HCT116 (cell line): ENCODE data around the gene SLC25A12. TPM values are rescaled to one million over a fixed set of nuclear protein-coding genes. Genes with fewer than 3 reads are reported as not detected.

Source experiments
- ATAC-seq: fragments of 200-7000 bp; cut with Tn5 transposase; 2 replicates; pipeline ENCODE4 v1.9.1; 2020; ENCODE audit warnings: mild to moderate bottlenecking, moderate library complexity
- BruUV-seq: library from RNA; stranded (reverse); fragments of 400-500 nt; replicated peaks from 2 replicates; lab custom pipeline; 2021; lab: Mats Ljungman, UMichigan
- CTCF ChIA-PET: fragments of 300-600 bp; sonication (Branson Sonifier 250); formaldehyde crosslinking; loops from one replicate; lab custom pipeline; 2021; ENCODE audit warnings: antibody characterized with exemption; lab: Charles Lee
- POLR2A ChIA-PET: fragments of 300-600, 350-600 bp; sonication (Branson Sonifier 250); formaldehyde crosslinking; loops from one replicate; lab custom pipeline; 2021; ENCODE audit warnings: antibody characterized with exemption; lab: Charles Lee
- RAD21 ChIA-PET, 2 experiments: fragments of 300-600 bp; sonication (Branson Sonifier 250); formaldehyde crosslinking; loops; one replicate each; lab custom pipeline; 2023; ENCODE audit warnings: low total read pairs in 2 of 2; ENCODE audit not compliant: uncharacterized antibody in 2 of 2, unreplicated experiment in 2 of 2, low non-redundant PET in 1 of 2; lab: Charles Lee
- DNase-seq: peaks from one replicate; pipeline ENCODE4 v3.0.0-alpha.2; 2010; ENCODE audit warnings: low read depth, low spot score
- H2AFZ ChIP-seq: fragments of 200-600 bp; shearing (Covaris generic), sonication (generic); 2 replicates; pipeline ENCODE4 v1.6.1; 2017; ENCODE audit warnings: low read depth, mixed run types, mixed read lengths, antibody characterized with exemption, low read length; ENCODE audit not compliant: poor library complexity, severe bottlenecking
- H3K27ac ChIP-seq: 2 replicates; pipeline ENCODE4 v1.5.1; 2012; ENCODE audit warnings: low read depth, low read length
- H3K27me3 ChIP-seq: fragments of 200-600 bp; sonication (generic); 2 replicates; pipeline ENCODE4 v1.6.1; 2016; ENCODE audit warnings: mixed run types, low read length, mixed read lengths; ENCODE audit not compliant: insufficient read depth
- H3K36me3 ChIP-seq, 2 experiments: fragments of 200-500 bp in 1 of 2; fragments of 200-600 bp in 1 of 2; sonication (Bioruptor generic) in 1 of 2; sonication (generic) in 1 of 2; 2 replicates each; pipeline versions ENCODE4 v1.5.1 to v1.6.1; 2014 to 2016; ENCODE audit warnings: low read length in 2 of 2, inconsistent platforms in 1 of 2, mixed read lengths in 1 of 2, mixed run types in 1 of 2; ENCODE audit not compliant: insufficient read depth in 2 of 2, control insufficient read depth in 1 of 2
- H3K4me1 ChIP-seq, 2 experiments: fragments of 200-600 bp in 1 of 2; sonication (generic) in 1 of 2; 2 replicates each; pipeline versions ENCODE4 v1.5.1 to v1.6.1; 2012 to 2017; ENCODE audit warnings: low read length in 2 of 2, inconsistent platforms in 1 of 2, mild to moderate bottlenecking in 1 of 2, mixed read lengths in 1 of 2, mixed run types in 1 of 2, moderate library complexity in 1 of 2; ENCODE audit not compliant: insufficient read depth in 2 of 2, control insufficient read depth in 1 of 2
- H3K4me2 ChIP-seq: fragments of 200-600 bp; sonication (generic); 2 replicates; pipeline ENCODE4 v1.6.1; 2017; ENCODE audit warnings: mixed run types, low read length, mixed read lengths
- H3K4me3 ChIP-seq, 2 experiments: fragments of 200-600 bp in 1 of 2; sonication (generic) in 1 of 2; replicated peaks in 1 of 2; 2 replicates each; pipeline ENCODE4 v1.5.1; 2011 to 2016; ENCODE audit warnings: low read length in 2 of 2, control low read depth in 1 of 2, low read depth in 1 of 2, mild to moderate bottlenecking in 1 of 2, mixed read lengths in 1 of 2, mixed run types in 1 of 2
- H3K79me2 ChIP-seq: fragments of 200-600 bp; sonication (generic); 2 replicates; pipeline ENCODE4 v1.6.1; 2017; ENCODE audit warnings: mild to moderate bottlenecking, mixed run types, low read length, moderate library complexity, mixed read lengths; ENCODE audit not compliant: insufficient read depth
- H3K9ac ChIP-seq: fragments of 200-600 bp; sonication (generic); 2 replicates; pipeline ENCODE4 v1.6.1; 2016; ENCODE audit warnings: low read length, mixed read lengths
- H3K9me2 ChIP-seq: fragments of 200-600 bp; sonication (generic), shearing (Covaris generic); 2 replicates; pipeline ENCODE4 v1.6.1; 2017; ENCODE audit warnings: mixed run types, mild to moderate bottlenecking, moderate library complexity; ENCODE audit not compliant: insufficient read depth
- H3K9me3 ChIP-seq, 2 experiments: fragments of 200-500 bp in 1 of 2; fragments of 200-600 bp in 1 of 2; sonication (Bioruptor generic) in 1 of 2; sonication (generic) in 1 of 2; 2 replicates each; pipeline ENCODE4 v1.6.1; 2014 to 2017; ENCODE audit warnings: low read length in 2 of 2, mixed read lengths in 2 of 2, inconsistent platforms in 1 of 2, low read depth in 1 of 2, mild to moderate bottlenecking in 1 of 2, mixed run types in 1 of 2, moderate library complexity in 1 of 2; ENCODE audit not compliant: control insufficient read depth in 1 of 2, insufficient read depth in 1 of 2
- H4K20me1 ChIP-seq: fragments of 200-600 bp; sonication (generic), shearing (Covaris generic); 2 replicates; pipeline ENCODE4 v1.6.1; 2017; ENCODE audit warnings: mixed run types, mild to moderate bottlenecking, moderate library complexity; ENCODE audit not compliant: insufficient read depth
- FOSL1 ChIP-seq: IDR thresholded peaks from 2 replicates; pipeline ENCODE4 v1.6.1; 2012; ENCODE audit warnings: low read depth
- POLR2A ChIP-seq: IDR thresholded peaks from 2 replicates; pipeline ENCODE4 v1.7.0; 2011; ENCODE audit warnings: borderline replicate concordance; ENCODE audit not compliant: insufficient read depth, insufficient read length; ENCODE audit errors: extremely low read depth
- SIN3A ChIP-seq: IDR thresholded peaks from 2 replicates; pipeline ENCODE4 v1.6.1; 2012; ENCODE audit warnings: low read depth
- SRF ChIP-seq: IDR thresholded peaks from 2 replicates; pipeline ENCODE4 v1.6.1; 2012; ENCODE audit warnings: low read depth
- TCF7L2 ChIP-seq: IDR thresholded peaks from 2 replicates; pipeline ENCODE4 v1.7.0; 2011; ENCODE audit warnings: borderline replicate concordance, inconsistent platforms; ENCODE audit not compliant: insufficient read depth, insufficient read length; ENCODE audit errors: extremely low read depth
- YY1 ChIP-seq: IDR thresholded peaks from 2 replicates; pipeline ENCODE4 v1.6.1; 2011; ENCODE audit warnings: low read length, low read depth, moderate library complexity, mild to moderate bottlenecking; ENCODE audit not compliant: insufficient replicate concordance; ENCODE audit errors: extremely low read depth
- ZBTB33 ChIP-seq: IDR thresholded peaks from 2 replicates; pipeline ENCODE4 v1.6.1; 2011; ENCODE audit warnings: mild to moderate bottlenecking, low read length, moderate library complexity; ENCODE audit not compliant: insufficient replicate concordance; ENCODE audit errors: extremely low read depth
- ZNF274 ChIP-seq: fragments of 200-500 bp; sonication (Bioruptor generic); IDR thresholded peaks from 2 replicates; pipeline ENCODE4 v1.6.1; 2014; ENCODE audit warnings: mild to moderate bottlenecking, low read depth, low read length, inconsistent platforms
- intact Hi-C: fragments of 100-400 bp; cut with micrococcal nuclease; formaldehyde crosslinking; loops from 2 replicates; pipeline ENCODE4 v1.10.0; 2022
- total RNA-seq: library from RNA; stranded (reverse); gene quantifications from one replicate; pipeline ENCODE4 v1.2.1, GENCODE V29; 2021; ENCODE audit not compliant: unreplicated experiment
- TF ChIP-seq, protein P1 (sequence below): IDR thresholded peaks from 2 replicates; pipeline ENCODE4 v1.6.1; 2012
- TF ChIP-seq, protein P2 (sequence below), 3 experiments: fragments of 200-600 bp in 1 of 3; sonication (generic) in 1 of 3; IDR thresholded peaks in 2 of 3; conservative IDR thresholded peaks in 1 of 3; 2 replicates each; pipeline ENCODE4 v1.5.1; 2012 to 2017; ENCODE audit warnings: low read depth in 2 of 3, low read length in 2 of 3, antibody characterized with exemption in 1 of 3, borderline replicate concordance in 1 of 3, control low read depth in 1 of 3, mild to moderate bottlenecking in 1 of 3, mixed read lengths in 1 of 3, mixed run types in 1 of 3, moderate library complexity in 1 of 3; ENCODE audit not compliant: insufficient read depth in 1 of 3

Gene SLC25A12
- total RNA-seq, 1 experiment from 2014 or later = 16.0 TPM

- no TSS peak for BruUV-seq
- Histone ChIP-seq H3K9me2 (no peaks in the 10 kb centered on the region), H3K27ac (no peak overlapping the region), H3K36me3 (peaks cover 25 to 37% of the 10 kb centered on the region in 2 experiments), H3K79me2 (no peaks in the 10 kb centered on the region), H3K27me3 (no peaks in the 10 kb centered on the region), H3K9ac (no peak overlapping the region), H3K9me3 (no peaks in the 10 kb centered on the region), H3K4me2 (no peak overlapping the region), H2AFZ (no peak overlapping the region), H3K4me3 (no peak overlapping the region), H4K20me1 (no peaks in the 10 kb centered on the region), H3K4me1 (no peaks in the 10 kb centered on the region)
- RAD21 ChIA-PET = no interaction called here
- intact Hi-C loops = no loop called here
- POLR2A ChIA-PET = no interaction called here
- CTCF ChIA-PET = no interaction called here
- TF ChIP-seq, protein P1, sequence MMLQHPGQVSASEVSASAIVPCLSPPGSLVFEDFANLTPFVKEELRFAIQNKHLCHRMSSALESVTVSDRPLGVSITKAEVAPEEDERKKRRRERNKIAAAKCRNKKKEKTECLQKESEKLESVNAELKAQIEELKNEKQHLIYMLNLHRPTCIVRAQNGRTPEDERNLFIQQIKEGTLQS = no peak
- ATAC-seq = no peak
- DNase-seq = no peak
Measured at GRCh38 chr2:171837736-171838135, 56.3 kb downstream of the SLC25A12 start.

- peaks cover 25 to 48% of the 10 kb centered on the region in 2 experiments for H3K36me3 ChIP-seq
- H2AFZ ChIP-seq = no peak overlapping the region
- no peak overlapping the region for H3K4me3 ChIP-seq
- no peak overlapping the region for H3K9ac ChIP-seq
- no peak overlapping the region for H3K4me2 ChIP-seq
- ATAC-seq = no peak
- intact Hi-C loops = no loop called here
- RAD21 ChIA-PET = no interaction called here
- CTCF ChIA-PET = no interaction called here
- H4K20me1 ChIP-seq = no peaks in the 10 kb centered on the region
- no peaks in the 10 kb centered on the region for H3K27me3 ChIP-seq
- H3K9me2 ChIP-seq = no peaks in the 10 kb centered on the region
- H3K9me3 ChIP-seq = peaks cover 0 to 8% of the 10 kb centered on the region in 2 experiments; a peak in 2 of 4 replicates
- DNase-seq = no peak
- H3K27ac ChIP-seq = no peak overlapping the region
- no peaks in the 10 kb centered on the region for H3K4me1 ChIP-seq
- POLR2A ChIA-PET = no interaction called here
- BruUV-seq = no TSS peak
- H3K79me2 ChIP-seq = no peaks in the 10 kb centered on the region
- TF ChIP-seq SRF (no peak), ZNF274 (no peak), YY1 (no peak), POLR2A (no peak), FOSL1 (no peak), TCF7L2 (no peak), ZBTB33 (no peak), SIN3A (no peak)
- TF ChIP-seq, protein P2, sequence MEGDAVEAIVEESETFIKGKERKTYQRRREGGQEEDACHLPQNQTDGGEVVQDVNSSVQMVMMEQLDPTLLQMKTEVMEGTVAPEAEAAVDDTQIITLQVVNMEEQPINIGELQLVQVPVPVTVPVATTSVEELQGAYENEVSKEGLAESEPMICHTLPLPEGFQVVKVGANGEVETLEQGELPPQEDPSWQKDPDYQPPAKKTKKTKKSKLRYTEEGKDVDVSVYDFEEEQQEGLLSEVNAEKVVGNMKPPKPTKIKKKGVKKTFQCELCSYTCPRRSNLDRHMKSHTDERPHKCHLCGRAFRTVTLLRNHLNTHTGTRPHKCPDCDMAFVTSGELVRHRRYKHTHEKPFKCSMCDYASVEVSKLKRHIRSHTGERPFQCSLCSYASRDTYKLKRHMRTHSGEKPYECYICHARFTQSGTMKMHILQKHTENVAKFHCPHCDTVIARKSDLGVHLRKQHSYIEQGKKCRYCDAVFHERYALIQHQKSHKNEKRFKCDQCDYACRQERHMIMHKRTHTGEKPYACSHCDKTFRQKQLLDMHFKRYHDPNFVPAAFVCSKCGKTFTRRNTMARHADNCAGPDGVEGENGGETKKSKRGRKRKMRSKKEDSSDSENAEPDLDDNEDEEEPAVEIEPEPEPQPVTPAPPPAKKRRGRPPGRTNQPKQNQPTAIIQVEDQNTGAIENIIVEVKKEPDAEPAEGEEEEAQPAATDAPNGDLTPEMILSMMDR (IDR thresholded peaks at IDR 0.05 in 2 of 3, conservative IDR thresholded peaks at IDR 0.05 in 1 of 3; ENCODE audit: borderline replicate concordance in 1 of 3, insufficient read depth in 1 of 3, low read depth in 2 of 3, low read length in 2 of 3) = no peak
Measured at GRCh38 chr2:171836146-171836910, 57.7 kb downstream of the SLC25A12 start.
